Adrenal gland (tissue), 12 donors: ENCODE measurements around the gene DOCK4. TPM values are rescaled to one million over a fixed set of nuclear protein-coding genes. Genes with fewer than 3 reads are reported as not detected.

ENCODE experiments used
- DNase-seq, 7 donors: peaks; one replicate each; pipeline ENCODE4 v3.0.0-alpha.2; 2019 to 2020
- H3K27ac ChIP-seq, 5 donors: fragments of 200-600 bp; sonication (generic) in 4 of 5; 1 replicate in 3 of 5; 2 replicates in 2 of 5; pipeline versions ENCODE4 v1.5.1 to v1.8.0; 2016 to 2020; ENCODE audit warnings: mild to moderate bottlenecking in 1 of 5
- H3K27me3 ChIP-seq: fragments of 200-600 bp; 2 replicates; pipeline ENCODE4 v1.8.0; 2021
- H3K36me3 ChIP-seq, 2 donors: fragments of 200-600 bp; replicated peaks in 1 of 2; 1 replicate in 1 of 2; 2 replicates in 1 of 2; pipeline versions ENCODE4 v1.5.1 to v1.8.0; 2018 to 2022
- H3K4me1 ChIP-seq, 2 donors: fragments of 200-600 bp; replicated peaks in 1 of 2; 1 replicate in 1 of 2; 2 replicates in 1 of 2; pipeline versions ENCODE4 v1.5.1 to v1.8.0; 2018 to 2021
- H3K4me3 ChIP-seq, 4 donors: fragments of 200-600 bp; sonication (generic) in 3 of 4; one replicate each; pipeline ENCODE4 v1.5.1; 2016 to 2018
- H3K9me3 ChIP-seq, 3 donors: fragments of 200-600 bp; sonication (generic) in 1 of 3; replicated peaks in 1 of 3; 1 replicate in 2 of 3; 2 replicates in 1 of 3; pipeline versions ENCODE4 v1.5.1 to v1.8.0; 2016 to 2021
- CTCF ChIP-seq, 6 experiments: fragments of 450-650 bp in 4 of 6; fragments of 200-600 bp in 2 of 6; sonication (generic) in 1 of 6; IDR thresholded peaks; 1 replicate in 5 of 6; 2 replicates in 1 of 6; pipeline versions ENCODE4 v1.5.1 to v1.8.0; 2016 to 2021; ENCODE audit warnings: antibody characterized with exemption in 6 of 6, mild to moderate bottlenecking in 2 of 6, moderate library complexity in 1 of 6
- POLR2A ChIP-seq, 2 donors: fragments of 450-650 bp; IDR thresholded peaks; one replicate each; pipeline ENCODE4 v1.6.1; 2017; ENCODE audit warnings: antibody characterized with exemption in 2 of 2, mild to moderate bottlenecking in 2 of 2, moderate library complexity in 1 of 2
- WGBS, 4 donors: extraction: QIAGEN DNeasy Blood & Tissue Kit in 2 of 4; methylation state at CpG; one replicate each; pipeline versions ENCODE4 v1.1.5 to v1.1.7; 2013 to 2017; 5-methylcytosine and 5-hydroxymethylcytosine counted together
- intact Hi-C, 2 donors: fragments of 100-400 bp; cut with DNase I; formaldehyde crosslinking; loops; one replicate each; pipeline versions ENCODE4 v1.14.1 to v1.15.0; 2022 to 2023
- polyA plus RNA-seq, 3 donors: library from polyadenylated mRNA; stranded (reverse); fragments of 200-250 nt in 2 of 3; fragments of 350-450 nt in 1 of 3; fragmentation: Illumina TruSeq in 1 of 3; extraction: RNeasy Lipid Tissue Mini Kit (QIAGEN cat#74804) in 1 of 3; gene quantifications; one replicate each; pipeline ENCODE4 v1.2.3, GENCODE V29; 2013 to 2014
- total RNA-seq, 9 donors: library from RNA; depleted of rRNA in 4 of 9; stranded (reverse); fragments of >200 nt in 4 of 9; fragments of 120-200 nt in 1 of 9; fragmentation: NEBNext Ultra II Directional in 1 of 9; extraction: Animal tissue kit (Norgen Biotek cat#: 25700) in 1 of 9; gene quantifications; one replicate each; pipeline versions ENCODE4 v1.1.0 to v1.2.4, GENCODE V29; 2013 to 2023
- donor health status: healthy with polysubstance abuse.
- donor health status: Bipolar disorder and iron deficiency.
- donor health status: DM: yes; HTN: yes; CAD: no.
- donor health status: DM: no; HTN: no; CAD: no.
- donor health status: DM: no; HTN: no; CAD: no.
- donor health status: DM: yes; HTN: yes; CAD: no.

DOCK4 gene
- total and polyA plus RNA-seq, 12 donors, result 6.2 to 37.6 (median 21.1) TPM

- 57 to 75% (median 68%) methylated on average over 8 of the region's 8 CpGs for WGBS, 4 donors
- intact Hi-C loops, result no loop called here
- no peak for DNase-seq
- no peaks in the 10 kb centered on the region for H3K9me3 ChIP-seq
- H3K4me1 ChIP-seq, result no peaks in the 10 kb centered on the region
- H3K4me3 ChIP-seq, result no peak overlapping the region
- no peaks in the 10 kb centered on the region for H3K27me3 ChIP-seq
- TF ChIP-seq CTCF (IDR thresholded peaks at IDR 0.05), result no peak
- H3K36me3 ChIP-seq, result peaks cover 0 to 9% of the 10 kb centered on the region in 2 donors
- H3K27ac ChIP-seq, result no peak overlapping the region
These were observed 341.8 kb downstream of the DOCK4 start for GRCh38 chr7:111864291-111864976.

- peaks cover 0 to 5% of the 10 kb centered on the region in 2 donors for H3K36me3 ChIP-seq
- DNase-seq, result no peak
- no peaks in the 10 kb centered on the region for H3K27me3 ChIP-seq
- WGBS, 4 donors, result 80 to 89% (median 87%) methylated on average over 7 of the region's 7 CpGs
- no peak overlapping the region for H3K4me3 ChIP-seq
- TF ChIP-seq CTCF (IDR thresholded peaks at IDR 0.05) (no peak), POLR2A (IDR thresholded peaks at IDR 0.05) (no peak)
- no peak overlapping the region for H3K27ac ChIP-seq
- H3K9me3 ChIP-seq, result no peaks in the 10 kb centered on the region
- intact Hi-C loops, result no loop called here
- no peaks in the 10 kb centered on the region for H3K4me1 ChIP-seq
These were observed 342.9 kb downstream of the DOCK4 start for GRCh38 chr7:111863269-111863668.

DNA sequence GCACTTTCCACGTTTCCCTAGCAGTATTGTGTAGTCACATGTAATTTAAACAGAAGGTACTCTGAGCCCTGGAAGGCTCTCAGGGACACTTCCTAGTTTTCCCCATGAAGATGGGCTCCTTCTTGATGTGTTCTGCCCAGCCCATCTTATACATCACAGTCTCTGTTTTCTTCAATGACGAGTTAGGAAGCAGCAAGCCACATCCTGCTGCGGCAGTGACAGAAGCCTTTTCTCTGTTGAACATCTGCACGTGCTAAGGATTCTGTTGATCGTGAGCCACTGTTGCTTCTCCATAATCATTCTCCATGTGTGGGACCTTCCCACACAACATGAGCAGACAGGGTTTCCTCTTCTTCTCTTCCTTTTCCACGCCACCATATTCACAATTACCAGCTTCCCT, 346.0 kb downstream of the DOCK4 start:
- WGBS, 4 donors, result 87 to 95% (median 91%) methylated on average over 6 of the region's 6 CpGs
- Histone ChIP-seq H3K9me3 (no peaks in the 10 kb centered on the region), H3K36me3 (peaks cover 0 to 5% of the 10 kb centered on the region in 2 donors), H3K4me1 (no peaks in the 10 kb centered on the region), H3K27me3 (no peaks in the 10 kb centered on the region), H3K4me3 (no peak overlapping the region), H3K27ac (no peak overlapping the region)
- intact Hi-C loops, result no loop called here
- DNase-seq, result no peak
- TF ChIP-seq POLR2A (IDR thresholded peaks at IDR 0.05) (no peak), CTCF (IDR thresholded peaks at IDR 0.05) (no peak)

DNA sequence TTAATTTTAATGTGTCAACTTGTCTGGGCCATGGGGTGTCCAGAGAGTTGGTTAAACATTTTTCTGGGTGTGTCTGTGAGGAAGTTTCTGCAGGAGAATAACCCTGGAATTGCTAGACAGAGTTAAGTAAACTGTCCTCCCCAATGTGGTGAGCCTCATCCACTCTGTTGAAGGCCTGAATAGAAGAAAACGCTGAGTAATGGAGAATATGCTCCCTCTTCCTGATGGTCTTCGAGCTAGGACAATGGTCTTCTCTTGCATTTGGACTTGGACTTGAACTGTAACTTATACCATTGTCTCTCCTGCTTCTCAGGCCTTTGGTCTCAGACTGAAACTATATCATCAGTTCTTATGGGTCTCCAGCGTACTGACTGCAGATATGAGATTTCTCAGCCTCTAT, 347.9 kb downstream of the DOCK4 start:
- no peak overlapping the region for H3K4me3 ChIP-seq
- DNase-seq, result no peak
- H3K27me3 ChIP-seq, result no peaks in the 10 kb centered on the region
- H3K36me3 ChIP-seq, result peaks cover 0 to 5% of the 10 kb centered on the region in 2 donors
- intact Hi-C loops, result loop anchor here in 1 of 2 donors (10.0 kb wide), 1 partner anchor 94 kb away; no protein-coding TSS in a partner anchor
- TF ChIP-seq POLR2A (IDR thresholded peaks at IDR 0.05), result no peak
- TF ChIP-seq CTCF (IDR thresholded peaks at IDR 0.05), result no peak
- H3K4me1 ChIP-seq, result no peaks in the 10 kb centered on the region
- no peaks in the 10 kb centered on the region for H3K9me3 ChIP-seq
- H3K27ac ChIP-seq, result no peak overlapping the region
- 87 to 100% (median 96%) methylated on average over 3 of the region's 3 CpGs for WGBS, 4 donors
